ENCODE data around the gene MORN1.

Gene MORN1

GRCh38 chr1:2419416-2419815, 28.1 kb upstream of the MORN1 start:
- no peak for DNase-seq (ENCODE audit: low spot score)

- DNase-seq (ENCODE audit: low spot score): no peak
These were observed 27.5 kb upstream of the MORN1 start for GRCh38 chr1:2418791-2419320.

GRCh38 chr1:2417833-2418225, 26.5 kb upstream of the MORN1 start:
- no peak for DNase-seq (ENCODE audit: low spot score)

- no peak for DNase-seq (ENCODE audit: low spot score)
These were observed 25.9 kb upstream of the MORN1 start for GRCh38 chr1:2417083-2417832.

GRCh38 chr1:2416403-2416802, 25.0 kb upstream of the MORN1 start:
- no peak for DNase-seq (ENCODE audit: low spot score)

- DNase-seq (ENCODE audit: low spot score): no peak
These were observed 24.5 kb upstream of the MORN1 start for GRCh38 chr1:2415801-2416208.

- no peak for DNase-seq (ENCODE audit: low spot score)
These were observed 24.0 kb upstream of the MORN1 start for GRCh38 chr1:2415337-2415736.

GRCh38 chr1:2414297-2414958, 23.1 kb upstream of the MORN1 start:
- peak; percentile 66 for DNase-seq (ENCODE audit: low spot score)

GRCh38 chr1:2413495-2414296, 22.3 kb upstream of the MORN1 start:
- peak; percentile 26 for DNase-seq (ENCODE audit: low spot score)

GRCh38 chr1:2412773-2413494, 21.6 kb upstream of the MORN1 start:
- DNase-seq (ENCODE audit: low spot score): peak; percentile 32

- DNase-seq (ENCODE audit: low spot score): peak; percentile 96
These were observed 21.0 kb upstream of the MORN1 start, which contains the start of gene PEX10 for GRCh38 chr1:2412395-2412772. TSS of gene PEX10 (minus strand) at chr1:2412564. CDS start at chr1:2412502, 62 bp downstream.

GRCh38 chr1:2411801-2412394, 20.5 kb upstream of the MORN1 start:
- peak; percentile 11 for DNase-seq (ENCODE audit: low spot score)

GRCh38 chr1:2409745-2410144, 18.4 kb upstream of the MORN1 start:
- no peak for DNase-seq (ENCODE audit: low spot score)

GRCh38 chr1:2408859-2409276, 17.5 kb upstream of the MORN1 start:
- no peak for DNase-seq (ENCODE audit: low spot score)

- DNase-seq (ENCODE audit: low spot score): no peak
These were observed 17.1 kb upstream of the MORN1 start for GRCh38 chr1:2408456-2408855.

- no peak for DNase-seq (ENCODE audit: low spot score)
These were observed 16.6 kb upstream of the MORN1 start for GRCh38 chr1:2407991-2408275.

- DNase-seq (ENCODE audit: low spot score): no peak
These were observed 16.0 kb upstream of the MORN1 start for GRCh38 chr1:2407166-2407990.

- DNase-seq (ENCODE audit: low spot score): no peak
These were observed 15.2 kb upstream of the MORN1 start for GRCh38 chr1:2406451-2407041.

GRCh38 chr1:2405588-2406295, 14.4 kb upstream of the MORN1 start:
- no peak for DNase-seq (ENCODE audit: low spot score)

Data from kidney tubule cell (primary cell).